GM19324 (cell line): ENCODE results near the gene DHX8.
"Not testable (repeated sequence)": the region's sequence is repeated elsewhere in the genome, so short reads cannot be mapped to it uniquely, and the experiment has no call there.

Experiments
- ATAC-seq: cut with Tn5 transposase; IDR thresholded peaks from one replicate; pipeline ENCODE4 v1.9.1; 2021; ENCODE audit warnings: mild to moderate bottlenecking, moderate library complexity; ENCODE audit not compliant: unreplicated experiment, low FRiP score

The DHX8 gene

DNA sequence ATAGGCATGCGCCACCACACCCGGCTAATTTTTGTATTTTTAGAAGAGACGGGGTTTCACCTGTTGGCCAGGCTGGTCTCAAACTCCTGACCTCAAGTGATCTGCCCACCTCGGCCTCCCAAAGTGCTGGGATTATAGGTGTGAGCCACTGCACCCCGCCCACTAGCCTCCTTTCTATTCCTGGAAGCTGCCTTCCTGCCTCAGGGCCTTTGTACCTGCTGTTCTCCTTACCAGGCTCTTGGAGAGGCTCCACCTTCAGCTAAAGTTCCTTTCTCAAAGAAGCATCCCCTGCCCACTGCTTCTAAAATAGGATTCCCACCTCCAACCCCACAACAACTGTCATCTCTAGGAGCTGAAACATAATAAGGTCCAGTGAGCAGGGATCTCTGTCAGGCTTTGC lies 23.9 kb upstream of the DHX8 start:
- not testable (repeated sequence) for ATAC-seq

GRCh38 chr17:43461185-43461584 lies 22.6 kb upstream of the DHX8 start:
- ATAC-seq = no peak

DNA sequence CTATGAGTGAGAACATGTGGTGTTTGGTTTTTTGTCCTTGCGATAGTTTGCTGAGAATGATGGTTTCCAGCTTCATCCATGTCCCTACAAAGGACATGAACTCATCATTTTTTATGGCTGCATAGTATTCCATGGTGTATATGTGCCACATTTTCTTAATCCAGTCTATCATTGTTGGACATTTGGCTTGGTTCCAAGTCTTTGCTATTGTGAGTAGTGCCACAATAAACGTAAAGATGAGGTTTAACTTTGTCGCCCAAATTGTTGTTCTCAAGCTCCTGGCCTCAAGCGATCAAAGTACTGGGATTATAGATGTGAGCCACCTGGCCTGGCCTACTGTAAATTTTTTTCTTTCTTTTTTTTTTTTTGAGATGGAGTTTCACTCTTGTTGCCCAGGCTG lies 21.2 kb upstream of the DHX8 start:
- not testable (repeated sequence) for ATAC-seq

DNA sequence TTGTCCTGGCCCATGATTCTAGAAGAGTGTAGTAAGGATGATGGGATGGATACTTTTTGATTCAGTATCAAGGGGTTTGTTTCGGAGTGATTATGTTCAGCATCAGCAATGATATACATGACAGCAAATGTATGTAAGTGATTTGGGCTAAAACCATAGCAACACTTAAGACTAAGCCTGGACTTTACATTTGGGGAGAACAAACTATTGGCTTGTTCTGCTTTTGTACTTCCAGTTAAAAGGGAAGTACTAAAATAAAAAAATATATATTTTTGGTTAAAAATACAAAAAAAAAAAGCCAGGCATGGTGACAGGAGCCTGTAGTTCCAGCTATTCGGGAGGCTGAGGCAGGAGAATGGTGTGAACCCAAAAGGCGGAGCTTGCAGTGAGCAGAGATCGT lies 20.5 kb upstream of the DHX8 start:
- no peak for ATAC-seq

DNA sequence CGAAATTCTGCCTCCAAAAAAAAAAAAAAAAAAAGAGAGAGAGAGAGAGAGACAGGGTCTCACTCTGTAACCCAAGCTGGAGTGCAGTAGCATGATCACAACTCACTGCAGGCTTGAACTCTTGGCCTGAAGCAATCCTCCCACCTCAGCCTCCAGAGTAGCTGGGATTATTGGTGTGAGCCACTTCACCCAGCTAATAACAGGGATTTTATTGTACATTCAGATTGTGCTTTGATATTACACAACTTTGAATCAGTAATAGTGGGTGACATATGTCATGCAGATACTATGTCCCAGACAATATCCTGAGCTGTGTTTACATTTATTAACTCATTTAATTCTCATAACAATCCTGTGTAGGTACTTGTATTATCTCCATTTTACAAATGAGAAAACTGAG lies 19.7 kb upstream of the DHX8 start:
- ATAC-seq = no peak

DNA sequence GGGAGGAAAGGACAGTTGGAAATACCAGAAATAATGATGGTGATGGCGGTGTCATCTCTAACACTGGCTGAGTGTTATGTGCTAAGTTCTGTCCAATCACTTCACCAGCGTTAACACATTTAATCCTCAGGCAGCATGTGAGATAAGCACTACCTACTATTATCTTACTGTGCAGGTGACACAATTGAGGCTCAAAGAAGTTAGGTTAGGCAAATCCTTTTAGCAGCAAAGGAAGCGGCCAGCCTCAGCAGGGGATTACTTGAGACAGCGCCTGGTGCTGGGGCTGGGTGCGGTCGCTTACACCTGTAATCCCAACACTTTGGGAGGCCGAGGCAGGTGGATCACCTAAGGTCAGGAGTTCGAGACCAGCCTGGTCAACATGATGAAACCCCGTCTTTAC lies 18.7 kb upstream of the DHX8 start:
- no peak for ATAC-seq

- ATAC-seq = no peak
Measured at GRCh38 chr17:43467981-43468581, 15.7 kb upstream of the DHX8 start.

DNA sequence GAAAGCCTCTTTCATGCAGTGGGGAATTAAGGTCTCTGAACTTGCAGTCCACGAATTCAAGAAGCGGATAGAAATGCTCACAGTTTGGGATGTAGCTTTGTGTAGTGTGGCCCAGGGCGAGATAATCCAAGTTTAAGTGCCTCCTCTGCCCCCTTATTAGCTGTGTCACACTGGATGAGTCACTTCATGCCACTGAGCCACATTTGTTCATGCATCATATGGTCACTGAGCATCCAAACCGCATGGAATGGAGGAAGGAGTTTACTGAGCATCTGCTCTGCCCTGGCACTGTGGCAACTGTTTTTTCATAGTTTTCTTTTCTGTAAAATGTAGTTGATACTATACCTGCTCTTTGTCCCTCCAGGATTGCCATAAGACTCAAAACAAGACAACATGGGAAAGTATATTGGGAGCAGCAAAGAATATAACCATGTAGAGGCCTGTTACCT lies 15.1 kb upstream of the DHX8 start:
- no peak for ATAC-seq

GRCh38 chr17:43469145-43469544 lies 14.6 kb upstream of the DHX8 start:
- no peak for ATAC-seq

GRCh38 chr17:43471585-43472160 lies 12.1 kb upstream of the DHX8 start:
- ATAC-seq = no peak

DNA sequence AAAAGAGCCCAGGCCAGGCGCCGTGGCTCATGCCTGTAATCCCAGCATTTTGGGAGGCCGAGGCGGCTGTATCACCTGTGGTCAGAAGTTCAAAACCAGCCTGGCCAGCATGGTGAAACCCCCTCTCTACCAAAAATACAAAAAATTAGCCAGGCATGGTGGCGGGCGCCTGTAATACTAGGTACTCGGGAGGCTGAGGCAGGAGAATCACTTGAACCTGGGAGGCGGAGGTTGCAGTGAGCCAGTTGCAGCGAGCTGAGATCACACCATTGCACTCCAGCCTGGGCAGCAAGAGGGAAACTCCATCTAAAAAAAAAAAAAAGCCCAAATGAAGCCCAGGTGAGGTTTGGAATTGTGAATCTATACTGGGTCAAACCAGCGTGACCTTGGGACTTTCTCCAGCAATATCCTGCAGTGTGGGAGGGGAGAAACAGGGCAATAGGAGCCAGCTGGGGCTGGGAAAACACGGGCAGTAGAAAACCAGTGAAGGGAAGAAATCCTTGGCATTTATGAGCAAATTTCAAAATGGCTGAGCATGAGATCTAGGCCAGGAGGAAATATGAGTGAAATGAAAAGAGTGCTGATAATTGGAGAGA lies 8.2 kb upstream of the DHX8 start:
- no peak for ATAC-seq

DNA sequence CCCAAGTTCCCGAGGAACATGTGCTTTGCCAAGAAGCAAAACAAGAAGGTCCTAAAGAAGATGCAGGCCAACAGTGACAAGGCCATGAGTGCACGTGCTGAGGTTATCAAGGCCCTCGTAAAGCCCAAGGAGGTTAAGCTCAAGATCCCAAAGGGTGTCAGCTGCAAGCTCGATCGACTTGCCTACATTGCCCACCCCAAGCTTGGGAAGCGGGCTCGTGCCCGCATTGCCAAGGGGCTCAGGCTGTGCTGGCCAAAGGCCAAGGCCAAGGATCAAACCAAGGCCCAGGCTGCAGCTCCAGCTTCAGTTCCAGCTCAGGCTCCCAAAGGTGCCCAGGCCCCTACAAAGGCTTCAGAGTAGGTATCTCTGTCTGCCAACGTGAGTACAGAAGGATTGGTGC lies 7.5 kb upstream of the DHX8 start:
- ATAC-seq = not testable (repeated sequence)

DNA sequence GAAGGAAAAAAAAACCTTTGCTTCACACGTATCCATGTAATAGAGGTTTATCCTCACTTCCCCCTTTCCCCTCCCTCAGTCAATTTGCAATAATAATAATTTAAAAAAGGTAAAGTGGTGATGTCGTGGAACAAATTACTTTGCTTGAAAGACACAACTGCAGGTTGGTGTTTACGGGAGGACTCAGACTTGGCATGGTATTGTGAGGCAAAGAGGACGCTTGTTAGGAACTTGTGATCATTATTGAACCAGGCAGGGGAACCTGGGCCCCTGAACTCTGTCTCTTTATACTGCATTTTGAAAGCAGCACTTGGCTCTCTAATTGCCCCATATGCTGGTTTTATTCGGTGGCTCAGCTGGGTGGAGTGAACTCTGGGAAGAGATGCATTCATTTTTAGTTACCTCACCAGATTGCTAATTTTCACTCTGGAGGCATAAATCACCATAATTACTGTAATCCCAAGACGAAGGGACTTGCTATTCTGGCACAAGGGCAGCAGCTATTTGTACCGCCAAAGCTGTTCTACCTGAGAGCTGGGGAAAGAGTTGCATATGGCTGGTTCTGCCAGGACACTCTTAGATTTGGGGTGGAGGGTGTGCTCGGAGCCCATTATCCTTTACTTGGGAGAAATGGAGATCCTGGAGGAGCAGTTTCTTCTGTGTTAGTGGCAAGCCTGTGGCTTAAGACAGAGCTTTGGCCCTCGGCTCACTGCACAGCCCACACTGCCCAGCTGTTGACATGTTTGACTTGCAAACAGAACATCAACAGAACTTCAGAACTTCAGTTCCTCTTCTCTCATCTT lies 5.7 kb upstream of the DHX8 start:
- no peak for ATAC-seq

GRCh38 chr17:43479948-43480347 lies 3.8 kb upstream of the DHX8 start:
- ATAC-seq = no peak

- ATAC-seq = no peak
Measured at GRCh38 chr17:43482103-43483012, 1.4 kb upstream of the DHX8 start.

DNA sequence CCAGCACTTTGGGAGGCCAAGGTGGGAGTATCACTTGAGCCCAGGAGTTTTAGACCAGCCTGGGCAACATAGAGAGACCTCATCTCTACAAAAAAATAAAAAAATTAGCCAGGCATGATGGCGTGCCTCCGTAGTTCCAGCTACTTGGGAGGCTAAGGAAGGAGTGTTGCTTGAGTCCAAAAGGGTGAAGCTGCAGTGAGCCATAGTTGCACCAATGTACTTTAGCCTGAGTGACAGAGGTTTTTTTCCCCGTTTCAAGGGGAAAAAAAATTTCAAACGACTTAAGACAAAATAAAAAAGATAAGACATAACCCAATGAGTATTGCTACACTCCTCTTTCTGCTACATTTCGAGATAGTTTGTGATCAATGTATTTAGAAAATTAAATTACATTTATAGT lies 6.8 kb downstream of the DHX8 start:
- no peak for ATAC-seq

DNA sequence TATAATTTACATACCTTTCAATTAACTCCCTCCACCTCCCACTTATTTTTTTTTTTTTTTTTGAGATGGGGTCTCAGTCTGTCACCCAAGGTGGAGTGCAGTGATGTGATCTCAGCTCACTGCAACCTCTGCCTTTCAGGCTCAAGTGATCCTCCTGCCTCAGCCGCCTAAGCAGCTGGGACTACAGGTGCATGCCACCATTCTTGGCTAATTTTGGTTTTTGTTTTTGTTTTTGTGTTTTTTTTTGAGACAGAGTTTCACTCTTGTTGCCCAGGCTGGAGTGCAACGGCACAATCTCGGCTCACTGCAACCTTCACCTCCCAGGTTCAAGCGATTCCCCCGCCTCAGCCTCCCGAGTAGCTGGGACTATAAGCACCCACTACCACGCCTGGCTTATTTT lies 25.7 kb downstream of the DHX8 start:
- ATAC-seq = not testable (repeated sequence)

- not testable (repeated sequence) for ATAC-seq
Measured at GRCh38 chr17:43511199-43511598, 27.4 kb downstream of the DHX8 start.

DNA sequence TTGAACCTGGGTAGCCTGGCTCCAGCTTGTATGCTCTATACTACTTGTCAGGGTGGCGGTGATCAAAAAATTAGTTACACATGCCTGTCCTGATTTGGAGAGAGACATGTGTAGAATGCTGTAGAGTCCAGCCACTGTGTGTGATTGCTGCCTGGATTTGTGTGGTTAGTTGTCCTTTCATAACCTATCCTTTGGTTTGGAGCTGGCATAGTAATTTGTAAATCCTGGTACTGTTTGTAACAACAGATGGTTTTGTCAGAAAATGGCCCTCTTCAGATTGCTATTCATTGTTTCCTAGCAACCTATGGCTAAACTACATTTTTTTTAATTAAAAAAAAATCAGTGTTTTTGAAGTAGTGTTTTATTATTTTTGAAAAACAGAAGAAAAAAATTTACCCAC lies 31.9 kb downstream of the DHX8 start:
- ATAC-seq = no peak

DNA sequence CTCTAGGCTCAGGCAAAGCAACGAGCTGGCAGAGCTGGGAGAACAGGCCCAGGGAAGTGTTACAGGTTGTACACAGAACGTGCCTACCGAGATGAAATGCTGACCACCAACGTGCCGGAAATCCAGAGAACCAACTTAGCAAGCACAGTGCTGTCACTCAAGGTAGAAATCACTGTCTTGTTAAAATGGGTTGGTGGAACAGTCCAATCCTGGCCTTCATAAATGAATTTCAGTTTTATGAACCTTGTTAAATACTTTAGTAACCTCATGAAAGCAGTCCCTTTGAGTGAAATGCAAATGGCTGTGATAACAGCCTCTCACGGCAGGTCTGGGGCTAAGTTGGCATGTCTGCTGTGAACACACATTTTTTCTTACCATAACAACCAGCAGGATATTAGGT lies 33.4 kb downstream of the DHX8 start:
- ATAC-seq = no peak
